K562 (cell line): ENCODE measurements around the gene ARG1.

Source experiments
- POLR2AphosphoS5 ChIP-seq: IDR thresholded peaks from 2 replicates; pipeline ENCODE4 v1.6.1; 2011; ENCODE audit warnings: mild to moderate bottlenecking, low read depth, low read length, moderate library complexity; ENCODE audit not compliant: control insufficient read depth, insufficient read depth
- TCFL5 ChIP-seq: fragments of 250-450 bp; sonication (Bioruptor Pico); conservative IDR thresholded peaks from 2 replicates; pipeline ENCODE4 v1.6.1; 2021; ENCODE audit warnings: mild to moderate bottlenecking, moderate library complexity, matching md5 sums
- ZNF23 ChIP-seq: fragments of 250-450 bp; sonication (Bioruptor Pico); IDR thresholded peaks from 2 replicates; pipeline ENCODE4 v1.4.0; 2020; ENCODE audit warnings: mild to moderate bottlenecking
- ZNF274 ChIP-seq: IDR thresholded peaks from 2 replicates; pipeline ENCODE4 v1.6.1; 2011; ENCODE audit warnings: low read depth, mild to moderate bottlenecking, low read length, moderate library complexity, borderline replicate concordance
- TF ChIP-seq, protein P1 (sequence below): fragments of 250-450 bp; sonication (Bioruptor Pico); IDR thresholded peaks from 2 replicates; pipeline ENCODE4 v1.4.0; 2020; ENCODE audit warnings: mild to moderate bottlenecking, moderate library complexity, borderline replicate concordance
- TF ChIP-seq, protein P2 (sequence below), 3 experiments: IDR thresholded peaks in 2 of 3; conservative IDR thresholded peaks in 1 of 3; 2 replicates each; pipeline ENCODE4 v1.5.1; 2011 to 2012; ENCODE audit warnings: low read length in 3 of 3, mild to moderate bottlenecking in 3 of 3, control low read depth in 2 of 3, improper control_type of control experiment in 1 of 3, inconsistent platforms in 1 of 3, low read depth in 1 of 3, mixed read lengths in 1 of 3, moderate library complexity in 1 of 3; ENCODE audit not compliant: insufficient read depth in 2 of 3
- TF ChIP-seq, protein P3 (sequence below): fragments of 450-650 bp; IDR thresholded peaks from 2 replicates; pipeline ENCODE4 v1.6.1; 2016; ENCODE audit warnings: mild to moderate bottlenecking
- TF ChIP-seq, protein P4 (sequence below): sonication (generic); formaldehyde crosslinking; IDR thresholded peaks from 2 replicates; pipeline ENCODE4 v1.8.1; 2022; ENCODE audit warnings: missing genetic modification reagents
- TF ChIP-seq, protein P5 (sequence below): fragments of 250-450 bp; sonication (Bioruptor Pico); IDR thresholded peaks from 2 replicates; pipeline ENCODE4 v1.5.0; 2021; ENCODE audit warnings: mild to moderate bottlenecking, borderline replicate concordance

DNA sequence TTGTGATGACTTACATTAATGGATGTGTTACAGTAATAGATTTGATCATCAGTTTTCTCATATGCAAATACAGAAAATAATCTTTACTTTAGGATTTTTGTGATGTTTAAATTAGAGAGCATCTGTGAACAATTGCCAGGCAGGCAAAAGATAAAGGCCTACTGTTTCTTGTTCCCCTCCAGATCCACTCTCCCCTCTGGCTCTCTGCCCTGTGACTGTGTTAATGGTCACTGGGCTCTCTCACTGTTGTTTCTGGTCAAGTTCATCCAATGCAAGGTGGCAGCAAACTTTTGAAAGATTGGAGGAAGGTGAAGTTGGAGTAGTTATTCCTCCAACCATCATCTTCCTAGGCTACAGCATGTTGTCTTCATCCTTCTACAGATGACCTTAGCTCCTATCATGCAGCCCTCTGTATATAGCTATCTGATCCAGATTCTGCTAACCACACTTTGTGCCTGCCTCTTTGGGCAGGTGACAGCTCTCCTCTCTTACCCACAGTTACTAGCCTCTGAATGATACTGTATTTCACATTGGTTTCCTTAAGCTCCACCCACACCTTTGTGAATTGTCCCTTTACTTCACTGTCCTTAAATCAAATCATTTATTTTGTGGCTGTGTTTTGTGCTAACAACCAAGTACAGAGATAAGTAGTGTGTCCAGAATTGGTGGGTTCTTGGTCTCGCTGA is 48.9 kb upstream of the ARG1 start:
- TF ChIP-seq, protein P1, sequence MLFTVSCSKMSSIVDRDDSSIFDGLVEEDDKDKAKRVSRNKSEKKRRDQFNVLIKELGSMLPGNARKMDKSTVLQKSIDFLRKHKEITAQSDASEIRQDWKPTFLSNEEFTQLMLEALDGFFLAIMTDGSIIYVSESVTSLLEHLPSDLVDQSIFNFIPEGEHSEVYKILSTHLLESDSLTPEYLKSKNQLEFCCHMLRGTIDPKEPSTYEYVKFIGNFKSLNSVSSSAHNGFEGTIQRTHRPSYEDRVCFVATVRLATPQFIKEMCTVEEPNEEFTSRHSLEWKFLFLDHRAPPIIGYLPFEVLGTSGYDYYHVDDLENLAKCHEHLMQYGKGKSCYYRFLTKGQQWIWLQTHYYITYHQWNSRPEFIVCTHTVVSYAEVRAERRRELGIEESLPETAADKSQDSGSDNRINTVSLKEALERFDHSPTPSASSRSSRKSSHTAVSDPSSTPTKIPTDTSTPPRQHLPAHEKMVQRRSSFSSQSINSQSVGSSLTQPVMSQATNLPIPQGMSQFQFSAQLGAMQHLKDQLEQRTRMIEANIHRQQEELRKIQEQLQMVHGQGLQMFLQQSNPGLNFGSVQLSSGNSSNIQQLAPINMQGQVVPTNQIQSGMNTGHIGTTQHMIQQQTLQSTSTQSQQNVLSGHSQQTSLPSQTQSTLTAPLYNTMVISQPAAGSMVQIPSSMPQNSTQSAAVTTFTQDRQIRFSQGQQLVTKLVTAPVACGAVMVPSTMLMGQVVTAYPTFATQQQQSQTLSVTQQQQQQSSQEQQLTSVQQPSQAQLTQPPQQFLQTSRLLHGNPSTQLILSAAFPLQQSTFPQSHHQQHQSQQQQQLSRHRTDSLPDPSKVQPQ = no peak
- TF ChIP-seq, protein P2, sequence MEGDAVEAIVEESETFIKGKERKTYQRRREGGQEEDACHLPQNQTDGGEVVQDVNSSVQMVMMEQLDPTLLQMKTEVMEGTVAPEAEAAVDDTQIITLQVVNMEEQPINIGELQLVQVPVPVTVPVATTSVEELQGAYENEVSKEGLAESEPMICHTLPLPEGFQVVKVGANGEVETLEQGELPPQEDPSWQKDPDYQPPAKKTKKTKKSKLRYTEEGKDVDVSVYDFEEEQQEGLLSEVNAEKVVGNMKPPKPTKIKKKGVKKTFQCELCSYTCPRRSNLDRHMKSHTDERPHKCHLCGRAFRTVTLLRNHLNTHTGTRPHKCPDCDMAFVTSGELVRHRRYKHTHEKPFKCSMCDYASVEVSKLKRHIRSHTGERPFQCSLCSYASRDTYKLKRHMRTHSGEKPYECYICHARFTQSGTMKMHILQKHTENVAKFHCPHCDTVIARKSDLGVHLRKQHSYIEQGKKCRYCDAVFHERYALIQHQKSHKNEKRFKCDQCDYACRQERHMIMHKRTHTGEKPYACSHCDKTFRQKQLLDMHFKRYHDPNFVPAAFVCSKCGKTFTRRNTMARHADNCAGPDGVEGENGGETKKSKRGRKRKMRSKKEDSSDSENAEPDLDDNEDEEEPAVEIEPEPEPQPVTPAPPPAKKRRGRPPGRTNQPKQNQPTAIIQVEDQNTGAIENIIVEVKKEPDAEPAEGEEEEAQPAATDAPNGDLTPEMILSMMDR (IDR thresholded peaks at IDR 0.05 in 2 of 3, conservative IDR thresholded peaks at IDR 0.05 in 1 of 3; ENCODE audit: insufficient read depth in 2 of 3, low read depth in 1 of 3, low read length in 3 of 3) = no peak
- TF ChIP-seq ZNF23 (CRISPR knock-in tag) (no peak), POLR2AphosphoS5 (no peak), TCFL5 (CRISPR knock-in tag) (no peak), ZNF274 (no peak)
- TF ChIP-seq, protein P3, sequence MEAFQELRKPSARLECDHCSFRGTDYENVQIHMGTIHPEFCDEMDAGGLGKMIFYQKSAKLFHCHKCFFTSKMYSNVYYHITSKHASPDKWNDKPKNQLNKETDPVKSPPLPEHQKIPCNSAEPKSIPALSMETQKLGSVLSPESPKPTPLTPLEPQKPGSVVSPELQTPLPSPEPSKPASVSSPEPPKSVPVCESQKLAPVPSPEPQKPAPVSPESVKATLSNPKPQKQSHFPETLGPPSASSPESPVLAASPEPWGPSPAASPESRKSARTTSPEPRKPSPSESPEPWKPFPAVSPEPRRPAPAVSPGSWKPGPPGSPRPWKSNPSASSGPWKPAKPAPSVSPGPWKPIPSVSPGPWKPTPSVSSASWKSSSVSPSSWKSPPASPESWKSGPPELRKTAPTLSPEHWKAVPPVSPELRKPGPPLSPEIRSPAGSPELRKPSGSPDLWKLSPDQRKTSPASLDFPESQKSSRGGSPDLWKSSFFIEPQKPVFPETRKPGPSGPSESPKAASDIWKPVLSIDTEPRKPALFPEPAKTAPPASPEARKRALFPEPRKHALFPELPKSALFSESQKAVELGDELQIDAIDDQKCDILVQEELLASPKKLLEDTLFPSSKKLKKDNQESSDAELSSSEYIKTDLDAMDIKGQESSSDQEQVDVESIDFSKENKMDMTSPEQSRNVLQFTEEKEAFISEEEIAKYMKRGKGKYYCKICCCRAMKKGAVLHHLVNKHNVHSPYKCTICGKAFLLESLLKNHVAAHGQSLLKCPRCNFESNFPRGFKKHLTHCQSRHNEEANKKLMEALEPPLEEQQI = no peak
- TF ChIP-seq, protein P4, sequence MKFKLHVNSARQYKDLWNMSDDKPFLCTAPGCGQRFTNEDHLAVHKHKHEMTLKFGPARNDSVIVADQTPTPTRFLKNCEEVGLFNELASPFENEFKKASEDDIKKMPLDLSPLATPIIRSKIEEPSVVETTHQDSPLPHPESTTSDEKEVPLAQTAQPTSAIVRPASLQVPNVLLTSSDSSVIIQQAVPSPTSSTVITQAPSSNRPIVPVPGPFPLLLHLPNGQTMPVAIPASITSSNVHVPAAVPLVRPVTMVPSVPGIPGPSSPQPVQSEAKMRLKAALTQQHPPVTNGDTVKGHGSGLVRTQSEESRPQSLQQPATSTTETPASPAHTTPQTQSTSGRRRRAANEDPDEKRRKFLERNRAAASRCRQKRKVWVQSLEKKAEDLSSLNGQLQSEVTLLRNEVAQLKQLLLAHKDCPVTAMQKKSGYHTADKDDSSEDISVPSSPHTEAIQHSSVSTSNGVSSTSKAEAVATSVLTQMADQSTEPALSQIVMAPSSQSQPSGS (CRISPR knock-in tag) = no peak
- TF ChIP-seq, protein P5, sequence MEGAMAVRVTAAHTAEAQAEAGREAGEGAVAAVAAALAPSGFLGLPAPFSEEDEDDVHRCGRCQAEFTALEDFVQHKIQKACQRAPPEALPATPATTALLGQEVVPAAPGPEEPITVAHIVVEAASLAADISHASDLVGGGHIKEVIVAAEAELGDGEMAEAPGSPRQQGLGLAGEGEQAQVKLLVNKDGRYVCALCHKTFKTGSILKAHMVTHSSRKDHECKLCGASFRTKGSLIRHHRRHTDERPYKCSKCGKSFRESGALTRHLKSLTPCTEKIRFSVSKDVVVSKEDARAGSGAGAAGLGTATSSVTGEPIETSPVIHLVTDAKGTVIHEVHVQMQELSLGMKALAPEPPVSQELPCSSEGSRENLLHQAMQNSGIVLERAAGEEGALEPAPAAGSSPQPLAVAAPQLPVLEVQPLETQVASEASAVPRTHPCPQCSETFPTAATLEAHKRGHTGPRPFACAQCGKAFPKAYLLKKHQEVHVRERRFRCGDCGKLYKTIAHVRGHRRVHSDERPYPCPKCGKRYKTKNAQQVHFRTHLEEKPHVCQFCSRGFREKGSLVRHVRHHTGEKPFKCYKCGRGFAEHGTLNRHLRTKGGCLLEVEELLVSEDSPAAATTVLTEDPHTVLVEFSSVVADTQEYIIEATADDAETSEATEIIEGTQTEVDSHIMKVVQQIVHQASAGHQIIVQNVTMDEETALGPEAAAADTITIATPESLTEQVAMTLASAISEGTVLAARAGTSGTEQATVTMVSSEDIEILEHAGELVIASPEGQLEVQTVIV = no peak
